Cardiac muscle cell (in vitro differentiated cells and primary cell): ENCODE results near the gene AGPAT2. TPM values are rescaled to one million over a fixed set of nuclear protein-coding genes. Genes with fewer than 3 reads are reported as not detected.

Experiments used
- DNase-seq, 2 donors: peaks; one replicate each; pipeline versions ENCODE4 v3.0.0 to v3.0.0-alpha.2; 2010 to 2017; ENCODE audit warnings: low read depth in 1 of 2, low spot score in 1 of 2
- H3K27ac ChIP-seq: fragments of 200-600 bp; sonication (generic); 2 replicates; pipeline ENCODE4 v1.5.1; 2016
- H3K27me3 ChIP-seq: fragments of 200-600 bp; sonication (generic); 2 replicates; pipeline ENCODE4 v1.6.0; 2016; ENCODE audit warnings: control low read depth
- H3K36me3 ChIP-seq: fragments of 200-600 bp; sonication (generic); 2 replicates; pipeline ENCODE4 v1.5.1; 2016; ENCODE audit warnings: control low read depth
- H3K4me1 ChIP-seq: fragments of 200-600 bp; sonication (generic); 2 replicates; pipeline ENCODE4 v1.8.1; 2017; ENCODE audit warnings: low read depth, mild to moderate bottlenecking, mixed run types
- H3K4me3 ChIP-seq: fragments of 200-600 bp; sonication (generic); 2 replicates; pipeline ENCODE4 v1.5.1; 2016; ENCODE audit warnings: mild to moderate bottlenecking
- H3K9me3 ChIP-seq: fragments of 200-600 bp; sonication (generic); 2 replicates; pipeline ENCODE4 v1.5.1; 2017; ENCODE audit warnings: low read depth, mild to moderate bottlenecking, control low read depth
- CTCF ChIP-seq: IDR thresholded peaks from 2 replicates; pipeline ENCODE4 v1.5.1; 2012; ENCODE audit warnings: low read depth, mild to moderate bottlenecking, low read length
- polyA plus RNA-seq: library from polyadenylated mRNA; unstranded; fragments of >200 nt; fragmentation: Nextera tagmentation; extraction: Ambion mirVana; gene quantifications from 2 replicates; pipeline ENCODE4 v1.2.1, GENCODE V29; 2016
- total RNA-seq: library from RNA; depleted of rRNA; stranded (reverse); fragments of >200 nt; gene quantifications from 2 replicates; pipeline ENCODE4 v1.2.3, GENCODE V29; 2016

The AGPAT2 gene
- total and polyA plus RNA-seq, 2 experiments from 2014 or later = 72.5 to 103 TPM

GRCh38 chr9:136726118-136726517 lies 38.9 kb upstream of the AGPAT2 start:
- H3K4me1 ChIP-seq = peaks cover 13% of the 10 kb centered on the region
- peak overlapping the region; percentile 38 for H3K27ac ChIP-seq
- TF ChIP-seq CTCF = no peak
- peaks cover 44% of the 10 kb centered on the region for H3K36me3 ChIP-seq
- no peaks in the 10 kb centered on the region for H3K27me3 ChIP-seq
- no peak overlapping the region for H3K4me3 ChIP-seq
- no peak for DNase-seq
- no peaks in the 10 kb centered on the region for H3K9me3 ChIP-seq

GRCh38 chr9:136725612-136726011 lies 38.4 kb upstream of the AGPAT2 start:
- H3K27me3 ChIP-seq = no peaks in the 10 kb centered on the region
- peaks cover 44% of the 10 kb centered on the region for H3K36me3 ChIP-seq
- peak in 1 of 2 donors; percentile 75 for DNase-seq
- no peaks in the 10 kb centered on the region for H3K9me3 ChIP-seq
- no peak overlapping the region for H3K4me3 ChIP-seq
- H3K4me1 ChIP-seq = peaks cover 13% of the 10 kb centered on the region
- peak overlapping the region; percentile 40 for H3K27ac ChIP-seq
- no peak for TF ChIP-seq CTCF

GRCh38 chr9:136724772-136725171 lies 37.5 kb upstream of the AGPAT2 start:
- no peak for TF ChIP-seq CTCF
- Histone ChIP-seq H3K27ac (no peak overlapping the region), H3K36me3 (peaks cover 44% of the 10 kb centered on the region), H3K27me3 (no peaks in the 10 kb centered on the region), H3K4me1 (peaks cover 13% of the 10 kb centered on the region), H3K9me3 (no peaks in the 10 kb centered on the region), H3K4me3 (no peak overlapping the region)
- DNase-seq = no peak

GRCh38 chr9:136723989-136724388 lies 36.7 kb upstream of the AGPAT2 start:
- TF ChIP-seq CTCF = no peak
- no peak overlapping the region for H3K4me3 ChIP-seq
- H3K36me3 ChIP-seq = peaks cover 44% of the 10 kb centered on the region
- H3K9me3 ChIP-seq = no peaks in the 10 kb centered on the region
- no peaks in the 10 kb centered on the region for H3K27me3 ChIP-seq
- peaks cover 11% of the 10 kb centered on the region for H3K4me1 ChIP-seq
- no peak overlapping the region for H3K27ac ChIP-seq
- no peak for DNase-seq

- Histone ChIP-seq H3K9me3 (no peaks in the 10 kb centered on the region), H3K27me3 (no peaks in the 10 kb centered on the region), H3K4me3 (no peak overlapping the region), H3K4me1 (peaks cover 9% of the 10 kb centered on the region), H3K36me3 (peaks cover 44% of the 10 kb centered on the region), H3K27ac (no peak overlapping the region)
- no peak for DNase-seq
- TF ChIP-seq CTCF = no peak
Measured at GRCh38 chr9:136723362-136723976, 36.2 kb upstream of the AGPAT2 start.
